Kidney epithelial cell (primary cell): ENCODE results near the gene SPTBN2. TPM values are rescaled to one million over a fixed set of nuclear protein-coding genes. Genes with fewer than 3 reads are reported as not detected.

Experiments
- DNase-seq: peaks from one replicate; pipeline ENCODE4 v3.0.0-alpha.2; 2010; ENCODE audit warnings: low read depth
- H3K27me3 ChIP-seq: 2 replicates; pipeline ENCODE4 v1.6.0; 2011; ENCODE audit warnings: low read length; ENCODE audit not compliant: control insufficient read depth, insufficient read depth
- H3K36me3 ChIP-seq: 2 replicates; pipeline ENCODE4 v1.5.1; 2011; ENCODE audit warnings: low read length; ENCODE audit not compliant: control insufficient read depth, insufficient read depth
- H3K4me3 ChIP-seq: 2 replicates; pipeline ENCODE4 v1.5.1; 2011; ENCODE audit warnings: low read depth, mild to moderate bottlenecking, control low read depth, low read length
- total RNA-seq: library from RNA; depleted of rRNA; stranded (reverse); fragments of >200 nt; gene quantifications from 2 replicates; pipeline ENCODE4 v1.2.3, GENCODE V29; 2015
- TF ChIP-seq, protein P1 (sequence below): IDR thresholded peaks from 2 replicates; pipeline ENCODE4 v1.5.1; 2011; ENCODE audit warnings: mild to moderate bottlenecking, moderate library complexity, low read length, control low read depth, inconsistent platforms; ENCODE audit not compliant: insufficient read depth, poor library complexity, severe bottlenecking

The SPTBN2 gene
- total RNA-seq, 1 donor from 2014 or later: 79.4 TPM

DNA sequence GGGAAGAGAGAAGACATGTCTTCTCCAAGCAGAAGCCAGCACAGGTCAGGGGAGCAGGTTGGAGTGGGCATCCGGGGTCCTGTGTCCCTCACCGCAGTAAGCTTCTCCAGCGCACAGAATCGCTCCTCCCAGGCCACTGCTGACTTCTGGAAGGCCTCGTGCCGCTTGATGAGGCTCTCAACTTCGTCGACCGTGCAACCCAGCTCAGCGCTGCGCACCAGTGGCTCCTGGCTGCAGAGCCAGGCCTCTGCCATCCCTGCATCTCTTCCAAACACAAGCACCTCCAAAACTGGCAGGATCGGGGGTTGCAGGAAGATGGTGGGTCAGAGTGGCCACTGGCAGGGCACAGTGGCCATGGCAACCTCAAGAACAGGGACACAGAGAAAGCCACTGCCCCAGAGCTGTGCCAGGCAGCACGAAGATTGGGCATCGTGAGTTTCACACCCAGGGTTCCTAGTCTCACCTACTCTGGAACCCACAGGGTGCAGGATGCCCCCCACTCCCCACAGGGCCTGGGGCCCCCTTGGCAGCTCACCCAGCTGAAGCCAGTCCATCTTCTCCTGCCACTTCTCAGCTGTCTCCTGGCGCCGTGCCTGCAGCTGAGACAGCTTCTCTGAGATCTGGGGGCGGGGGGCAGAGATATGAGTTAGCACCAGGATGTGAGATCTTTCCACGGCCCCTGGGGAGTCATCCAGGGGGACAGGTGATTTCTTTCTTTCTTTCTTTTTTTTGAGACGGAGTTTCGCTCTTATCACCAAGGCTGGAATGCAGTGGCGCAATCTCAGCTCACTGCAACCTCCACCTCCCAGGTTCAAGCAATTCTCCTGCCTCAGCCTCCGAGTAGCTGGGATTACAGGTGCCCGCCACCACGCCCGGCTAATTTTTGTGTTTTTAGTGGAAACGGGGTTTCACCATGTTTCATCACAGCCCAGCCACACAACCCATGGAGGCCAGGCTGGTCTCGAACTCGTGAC is 40.2 kb downstream of the SPTBN2 start:
- DNase-seq: no peak
- Histone ChIP-seq H3K27me3 (no peaks in the 10 kb centered on the region), H3K4me3 (no peak overlapping the region), H3K36me3 (peaks cover 3% of the 10 kb centered on the region)
- TF ChIP-seq, protein P1, sequence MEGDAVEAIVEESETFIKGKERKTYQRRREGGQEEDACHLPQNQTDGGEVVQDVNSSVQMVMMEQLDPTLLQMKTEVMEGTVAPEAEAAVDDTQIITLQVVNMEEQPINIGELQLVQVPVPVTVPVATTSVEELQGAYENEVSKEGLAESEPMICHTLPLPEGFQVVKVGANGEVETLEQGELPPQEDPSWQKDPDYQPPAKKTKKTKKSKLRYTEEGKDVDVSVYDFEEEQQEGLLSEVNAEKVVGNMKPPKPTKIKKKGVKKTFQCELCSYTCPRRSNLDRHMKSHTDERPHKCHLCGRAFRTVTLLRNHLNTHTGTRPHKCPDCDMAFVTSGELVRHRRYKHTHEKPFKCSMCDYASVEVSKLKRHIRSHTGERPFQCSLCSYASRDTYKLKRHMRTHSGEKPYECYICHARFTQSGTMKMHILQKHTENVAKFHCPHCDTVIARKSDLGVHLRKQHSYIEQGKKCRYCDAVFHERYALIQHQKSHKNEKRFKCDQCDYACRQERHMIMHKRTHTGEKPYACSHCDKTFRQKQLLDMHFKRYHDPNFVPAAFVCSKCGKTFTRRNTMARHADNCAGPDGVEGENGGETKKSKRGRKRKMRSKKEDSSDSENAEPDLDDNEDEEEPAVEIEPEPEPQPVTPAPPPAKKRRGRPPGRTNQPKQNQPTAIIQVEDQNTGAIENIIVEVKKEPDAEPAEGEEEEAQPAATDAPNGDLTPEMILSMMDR: no peak

DNA sequence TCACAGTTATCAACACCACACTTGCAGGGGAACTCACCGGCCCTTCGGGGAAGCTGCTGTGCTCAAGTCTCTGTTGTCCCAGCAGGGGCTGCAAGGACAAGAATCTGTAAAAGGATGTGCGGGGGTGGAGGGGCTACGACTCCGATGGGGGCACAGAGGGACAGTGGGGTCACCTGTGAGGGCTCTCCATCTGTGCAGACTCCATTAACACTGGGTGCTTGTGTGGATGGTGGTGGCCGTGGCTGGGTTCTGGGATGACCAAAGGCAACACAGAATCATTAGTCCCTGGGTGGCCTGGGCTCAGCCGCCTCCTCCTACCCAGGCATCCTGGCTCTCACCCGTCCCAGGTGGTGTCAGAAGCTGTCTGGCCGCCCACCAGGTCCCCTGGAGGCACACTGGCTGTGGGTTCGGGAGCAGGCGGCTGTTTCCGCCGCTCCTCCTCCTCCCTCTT is 41.2 kb downstream of the SPTBN2 start:
- H3K36me3 ChIP-seq: peaks cover 3% of the 10 kb centered on the region
- H3K4me3 ChIP-seq: no peak overlapping the region
- no peak for DNase-seq
- TF ChIP-seq, protein P1: no peak
- H3K27me3 ChIP-seq: no peaks in the 10 kb centered on the region

DNA sequence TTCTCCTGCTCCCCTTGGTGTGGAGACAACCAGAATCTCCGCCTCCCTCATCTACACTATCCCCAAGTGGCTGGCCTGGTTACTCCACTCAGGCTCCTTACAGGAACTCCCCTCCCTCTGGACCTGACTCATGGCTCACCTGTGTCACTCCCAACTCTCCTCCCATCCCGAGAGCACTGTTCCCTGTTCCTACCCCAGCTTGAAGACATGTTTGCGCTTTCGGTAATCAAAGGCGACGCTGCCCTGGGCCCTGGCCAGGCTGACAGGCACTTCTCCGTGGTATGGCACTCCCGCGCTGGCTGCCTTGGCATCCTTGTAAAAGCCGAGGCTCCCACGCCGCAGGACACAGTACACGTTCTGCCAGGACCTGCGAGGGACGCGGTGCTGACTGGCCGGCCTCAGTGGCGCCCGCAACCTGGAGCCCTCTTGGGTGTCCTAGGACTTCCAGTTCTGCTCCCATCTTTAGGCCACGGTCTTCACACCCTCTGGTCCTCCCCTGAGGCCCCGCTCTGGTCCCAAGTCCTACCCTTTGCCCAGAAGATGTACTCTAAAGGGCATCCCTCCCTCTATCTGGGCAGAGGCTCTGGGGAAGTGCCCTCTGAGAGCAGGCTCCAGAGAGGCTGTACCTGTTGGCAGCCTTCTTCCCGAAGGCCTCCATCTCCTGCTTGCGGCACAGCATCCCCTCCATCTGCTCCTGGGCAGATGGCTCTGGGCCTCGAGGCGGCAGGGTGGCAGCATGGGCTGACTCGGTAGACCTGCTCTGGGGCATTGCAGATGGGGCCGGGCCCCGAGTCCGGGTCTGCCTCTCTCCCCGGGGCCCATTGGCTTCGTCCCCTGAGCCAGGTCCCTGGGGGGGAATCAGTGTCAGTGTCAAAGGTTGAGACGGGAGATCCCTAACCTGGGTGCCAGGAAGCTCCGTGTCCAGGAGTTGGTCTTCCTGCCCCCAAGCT is 41.9 kb downstream of the SPTBN2 start:
- TF ChIP-seq, protein P1: no peak
- H3K4me3 ChIP-seq: no peak overlapping the region
- peaks cover 3% of the 10 kb centered on the region for H3K36me3 ChIP-seq
- H3K27me3 ChIP-seq: no peaks in the 10 kb centered on the region
- DNase-seq: no peak

DNA sequence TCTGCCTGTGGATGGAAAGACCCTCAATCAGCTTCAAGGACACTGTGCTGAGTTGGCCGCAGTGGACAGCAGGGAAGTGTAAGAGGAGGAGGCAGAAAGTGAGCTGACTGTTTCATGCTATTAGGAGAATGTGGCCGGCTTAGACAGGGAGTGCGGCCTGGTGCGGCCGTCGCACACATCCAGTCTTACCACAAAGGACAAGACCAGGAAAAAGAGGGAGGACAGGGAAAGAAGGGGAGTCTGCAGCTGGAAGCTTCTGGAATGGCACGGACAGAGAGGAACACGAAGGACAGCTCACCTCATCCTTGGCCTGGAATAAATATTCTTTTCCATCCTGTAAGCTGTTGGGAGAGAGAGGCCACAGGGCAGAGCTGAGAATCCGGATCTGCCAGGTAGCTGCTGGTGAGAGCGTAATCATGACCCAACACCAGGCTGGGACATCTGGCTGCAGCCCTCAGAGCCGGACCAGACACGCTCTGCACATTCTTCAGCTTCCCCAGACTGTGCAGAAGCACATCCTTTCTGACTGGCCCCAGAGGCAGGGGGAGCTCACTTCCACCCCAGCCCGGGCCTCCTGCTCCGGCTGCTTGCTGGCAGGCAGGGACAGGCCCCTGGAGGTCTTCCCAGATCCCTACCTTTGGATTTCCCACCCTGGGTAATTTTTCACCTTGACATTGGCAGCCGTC is 42.8 kb downstream of the SPTBN2 start:
- no peaks in the 10 kb centered on the region for H3K27me3 ChIP-seq
- no peak overlapping the region for H3K4me3 ChIP-seq
- peaks cover 2% of the 10 kb centered on the region for H3K36me3 ChIP-seq
- TF ChIP-seq, protein P1: no peak
- DNase-seq: no peak

DNA sequence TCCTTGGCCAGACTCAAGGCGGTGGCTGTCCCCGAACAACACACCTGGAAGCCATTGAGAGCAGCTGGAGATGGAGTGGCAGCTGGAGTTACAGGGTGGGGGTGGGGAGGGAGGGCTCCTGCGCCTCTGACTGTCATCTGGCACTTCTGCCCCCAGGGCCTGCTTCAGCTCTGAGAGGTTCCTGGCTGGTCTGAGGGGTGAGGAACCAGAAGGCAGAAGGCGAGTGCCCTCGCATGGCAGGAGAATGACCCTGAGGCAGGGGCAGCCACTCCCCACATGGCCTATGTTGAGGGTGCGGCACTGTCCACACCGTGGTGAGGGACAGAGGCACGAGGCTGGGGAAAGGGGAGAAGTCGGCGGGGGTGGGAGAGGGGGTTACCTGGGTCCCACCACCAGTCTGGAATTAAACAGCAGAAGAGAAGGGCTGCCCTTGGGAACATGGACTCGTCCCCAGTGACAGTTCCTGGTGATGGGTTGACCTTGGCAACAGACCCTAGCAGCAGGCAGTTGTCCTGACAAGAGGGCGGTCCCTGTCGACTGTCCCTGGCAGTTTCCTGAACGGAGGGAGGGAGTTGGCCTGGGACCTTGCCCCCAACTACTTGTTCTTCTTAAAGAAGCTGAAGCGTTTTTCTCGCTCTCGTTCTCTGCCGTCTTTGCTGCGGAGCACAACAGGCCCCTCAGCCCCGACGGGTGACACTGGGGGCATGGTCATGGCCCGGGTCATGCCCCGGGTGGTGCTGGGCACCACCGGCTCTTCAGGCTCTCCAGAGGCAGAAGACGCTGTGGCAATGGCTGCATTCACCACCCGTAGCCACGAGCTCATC is 43.5 kb downstream of the SPTBN2 start:
- TF ChIP-seq, protein P1: no peak
- Histone ChIP-seq H3K36me3 (peaks cover 2% of the 10 kb centered on the region), H3K4me3 (no peak overlapping the region)

More for the DNA sequence above, 43.5 kb downstream of the SPTBN2 start:
- DNase-seq: no peak
- H3K27me3 ChIP-seq: no peaks in the 10 kb centered on the region
